Sciatic nerve (tissue), 2 donors: ENCODE results near the gene ARHGAP32. TPM values are rescaled to one million over a fixed set of nuclear protein-coding genes. Genes with fewer than 3 reads are reported as not detected.
A peak's percentile ranks its signal among the peaks of the same experiment; 100 is the strongest.
"Not testable (repeated sequence)": the region's sequence is repeated elsewhere in the genome, so short reads cannot be mapped to it uniquely, and the experiment has no call there.

ENCODE experiments used
- ATAC-seq: fragments of 200-7000 bp; cut with Tn5 transposase; one replicate; pipeline ENCODE4 v1.9.1; 2020; ENCODE audit warnings: mild to moderate bottlenecking, moderate library complexity
- DNase-seq: peaks from one replicate; pipeline ENCODE4 v3.0.0-alpha.2; 2020; ENCODE audit warnings: low spot score
- intact Hi-C: fragments of 100-400 bp; cut with DNase I; formaldehyde crosslinking; loops from one replicate; pipeline ENCODE4 v1.14.2; 2022
- total RNA-seq: library from RNA; stranded (reverse); fragmentation: NEBNext Ultra II Directional; extraction: Animal tissue kit (Norgen Biotek cat#: 25700); gene quantifications from one replicate; pipeline ENCODE4 v1.2.1, GENCODE V29; 2021
- donor health status: DM: no; HTN: no; CAD: no.
- donor health status: DM: no; HTN: no; CAD: no.

The ARHGAP32 gene
- total RNA-seq, 1 donor from 2014 or later: 36.8 TPM

GRCh38 chr11:129055196-129055595 lies 136.9 kb downstream of the ARHGAP32 start:
- intact Hi-C loops: no loop called here
- ATAC-seq: no peak
- DNase-seq: no peak

- intact Hi-C loops: no loop called here
- no peak for ATAC-seq
- DNase-seq: no peak
These were observed 143.2 kb downstream of the ARHGAP32 start for GRCh38 chr11:129048911-129049310.

GRCh38 chr11:129045150-129045549 lies 147.0 kb downstream of the ARHGAP32 start:
- ATAC-seq (no peak), DNase-seq (no peak)
- intact Hi-C loops: no loop called here

- intact Hi-C loops: no loop called here
- no peak for DNase-seq
- no peak for ATAC-seq
These were observed 149.6 kb downstream of the ARHGAP32 start for GRCh38 chr11:129042503-129042902.

- intact Hi-C loops: no loop called here
- ATAC-seq (peak; percentile 68), DNase-seq (no peak)
These were observed 150.5 kb downstream of the ARHGAP32 start for GRCh38 chr11:129041611-129042018.

- intact Hi-C loops: no loop called here
- no peak for DNase-seq
- no peak for ATAC-seq
These were observed 151.2 kb downstream of the ARHGAP32 start for GRCh38 chr11:129040934-129041333.

GRCh38 chr11:129035244-129035643 lies 156.9 kb downstream of the ARHGAP32 start:
- DNase-seq (no peak), ATAC-seq (no peak)
- intact Hi-C loops: no loop called here

- no peak for DNase-seq
- ATAC-seq: no peak
These were observed 158.1 kb downstream of the ARHGAP32 start for GRCh38 chr11:129034001-129034400.

GRCh38 chr11:129023968-129024676 lies 168.0 kb downstream of the ARHGAP32 start:
- intact Hi-C loops: no loop called here
- ATAC-seq (no peak), DNase-seq (no peak)

More at GRCh38 chr11:129034001-129034400, 158.1 kb downstream of the ARHGAP32 start:
- intact Hi-C loops: no loop called here

- intact Hi-C loops: no loop called here
- DNase-seq (no peak), ATAC-seq (no peak)
These were observed 170.8 kb downstream of the ARHGAP32 start for GRCh38 chr11:129021295-129021694.

- ATAC-seq: no peak
- intact Hi-C loops: no loop called here
These were observed 173.1 kb downstream of the ARHGAP32 start for GRCh38 chr11:129018991-129019390.

GRCh38 chr11:129018126-129018525 lies 174.0 kb downstream of the ARHGAP32 start:
- no peak for ATAC-seq
- intact Hi-C loops: no loop called here
- DNase-seq: no peak

More at GRCh38 chr11:129018991-129019390, 173.1 kb downstream of the ARHGAP32 start:
- no peak for DNase-seq

- no peak for ATAC-seq
- intact Hi-C loops: no loop called here
- DNase-seq: no peak
These were observed 178.2 kb downstream of the ARHGAP32 start for GRCh38 chr11:129013737-129014475.

GRCh38 chr11:129012880-129013279 lies 179.2 kb downstream of the ARHGAP32 start:
- DNase-seq (no peak), ATAC-seq (no peak)
- intact Hi-C loops: no loop called here

- ATAC-seq: no peak
- no peak for DNase-seq
- intact Hi-C loops: no loop called here
These were observed 186.0 kb downstream of the ARHGAP32 start for GRCh38 chr11:129006161-129006560.

- ATAC-seq, DNase-seq, intact Hi-C loops: not testable (repeated sequence)
These were observed 193.0 kb downstream of the ARHGAP32 start for GRCh38 chr11:128999165-128999564.

GRCh38 chr11:128988242-128988970 lies 203.7 kb downstream of the ARHGAP32 start:
- no peak for ATAC-seq
- intact Hi-C loops: no loop called here
- no peak for DNase-seq

GRCh38 chr11:128985880-128986279 lies 206.2 kb downstream of the ARHGAP32 start:
- DNase-seq (no peak), ATAC-seq (no peak)
- intact Hi-C loops: no loop called here

GRCh38 chr11:128983023-128983422 lies 209.1 kb downstream of the ARHGAP32 start:
- intact Hi-C loops: no loop called here
- ATAC-seq (no peak), DNase-seq (no peak)

GRCh38 chr11:128981254-128981653 lies 210.9 kb downstream of the ARHGAP32 start:
- no peak for ATAC-seq
- no peak for DNase-seq
- intact Hi-C loops: no loop called here
